Stimulated activated CD4-positive, alpha-beta T cell treated with anti-CD3 and anti-CD28 coated beads, TNF-alpha, amount 100 ng/mL, for 4 hours (primary cell): ENCODE results near the gene MTHFD1L.
"Not testable (repeated sequence)": the region's sequence is repeated elsewhere in the genome, so short reads cannot be mapped to it uniquely, and the experiment has no call there.

Experiments
- DNase-seq, 3 experiments: peaks; one replicate each; pipeline ENCODE4 v3.0.0-alpha.2; 2020; ENCODE audit warnings: low read depth in 3 of 3

The MTHFD1L gene

GRCh38 chr6:151015101-151015700, 149.7 kb downstream of the MTHFD1L start:
- no peak for DNase-seq

- DNase-seq, result no peak
Observed at GRCh38 chr6:151016107-151016506, 150.6 kb downstream of the MTHFD1L start.

DNA sequence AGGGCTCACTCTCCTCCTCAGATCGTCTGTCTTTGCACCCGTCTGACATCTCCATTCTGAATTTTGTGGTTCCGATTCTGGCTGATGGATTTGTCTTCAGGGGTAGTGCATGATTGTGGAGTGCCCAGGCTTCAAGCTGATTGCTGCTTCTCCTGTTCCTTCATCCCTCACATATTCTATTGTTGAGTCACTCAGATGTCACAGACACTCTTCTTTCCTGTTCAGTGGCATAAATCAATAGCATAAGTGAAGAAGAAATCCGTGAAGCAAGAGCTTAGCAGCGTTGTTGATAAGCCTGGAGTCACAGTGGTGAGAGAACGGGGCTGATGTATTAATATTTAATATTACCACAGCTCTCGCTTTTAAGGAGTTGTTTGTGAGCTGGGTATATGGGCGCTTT, 152.5 kb downstream of the MTHFD1L start:
- DNase-seq, result no peak

DNA sequence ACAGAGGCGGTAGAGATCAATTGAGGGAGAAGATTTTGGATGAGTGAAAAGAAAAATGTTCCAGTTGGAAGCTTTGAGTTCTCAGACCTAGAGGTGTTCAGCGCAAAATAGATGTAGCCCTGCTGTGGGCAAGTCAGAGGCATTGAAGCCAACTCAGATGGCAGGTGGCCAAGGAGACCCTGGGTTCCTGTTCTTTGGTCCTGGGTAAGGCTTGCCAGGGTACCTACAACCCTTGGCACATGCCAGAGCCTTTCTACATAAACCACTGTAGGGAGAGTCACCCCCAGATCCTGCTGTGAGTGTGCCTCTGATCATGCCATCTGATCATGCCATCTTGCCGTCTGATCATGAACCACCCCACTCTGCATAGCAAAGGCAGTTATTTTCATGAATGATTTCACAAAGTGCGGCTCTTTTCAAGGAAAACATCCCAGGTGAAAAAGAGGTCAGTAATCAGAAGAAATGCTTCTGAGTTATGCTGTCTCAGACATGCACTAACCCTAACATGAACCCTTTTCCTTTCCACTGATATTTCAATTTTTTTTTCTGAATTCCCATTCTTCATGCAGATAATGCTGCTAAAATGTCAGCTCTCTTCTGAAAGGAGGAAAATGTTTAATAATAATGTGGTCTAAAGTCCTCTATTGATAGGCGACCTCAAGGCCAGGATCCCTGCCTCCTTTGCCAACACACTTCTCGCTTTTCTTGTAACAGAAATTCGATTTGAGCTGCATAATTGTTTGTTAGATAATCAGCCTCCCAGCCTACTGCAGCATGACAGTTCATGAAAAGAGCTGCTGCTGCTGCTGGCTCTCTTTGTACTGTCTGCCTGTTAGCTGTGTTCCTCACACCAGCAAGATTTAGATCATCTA, 153.6 kb downstream of the MTHFD1L start:
- DNase-seq, result no peak

GRCh38 chr6:151021896-151022295, 156.4 kb downstream of the MTHFD1L start:
- DNase-seq, result no peak

DNA sequence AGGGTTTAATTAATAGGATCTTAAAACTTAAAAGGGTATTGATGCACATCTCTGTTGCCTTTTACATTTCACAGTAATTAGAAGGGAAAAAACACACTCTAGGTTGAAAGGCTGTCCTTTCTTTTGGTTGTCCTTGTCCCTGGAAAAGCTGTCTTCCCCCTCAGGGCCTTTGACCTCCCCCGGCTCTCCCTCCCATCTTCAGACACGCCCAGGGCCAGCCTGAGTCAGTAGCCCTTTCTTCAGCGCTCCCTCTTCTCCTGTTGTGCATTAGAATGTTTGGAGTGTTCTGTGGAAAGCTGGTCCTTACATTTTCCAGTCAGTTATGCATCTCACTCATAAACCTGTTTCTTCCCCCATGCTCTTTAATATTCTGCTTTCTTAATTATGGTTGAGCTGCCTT, 157.0 kb downstream of the MTHFD1L start:
- no peak for DNase-seq

DNA sequence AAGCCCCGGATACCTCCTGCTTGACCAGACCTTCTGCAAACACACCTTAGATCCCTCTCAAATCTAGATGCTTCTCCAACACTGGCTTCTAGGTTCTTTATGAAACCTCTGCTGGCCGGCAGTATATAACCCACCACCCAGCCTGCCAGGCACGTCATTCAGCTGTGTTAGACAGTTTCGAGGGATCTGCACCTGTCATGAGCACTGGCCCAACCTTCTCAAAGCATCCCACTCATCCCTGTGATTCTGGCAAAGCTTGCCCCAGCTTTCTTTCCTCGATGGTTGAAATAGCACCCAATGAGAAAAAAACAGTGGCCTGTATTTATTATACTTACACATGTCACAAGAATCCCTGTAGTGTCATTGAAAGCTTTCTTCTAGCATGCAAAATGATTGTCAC, 157.8 kb downstream of the MTHFD1L start:
- no peak for DNase-seq

DNA sequence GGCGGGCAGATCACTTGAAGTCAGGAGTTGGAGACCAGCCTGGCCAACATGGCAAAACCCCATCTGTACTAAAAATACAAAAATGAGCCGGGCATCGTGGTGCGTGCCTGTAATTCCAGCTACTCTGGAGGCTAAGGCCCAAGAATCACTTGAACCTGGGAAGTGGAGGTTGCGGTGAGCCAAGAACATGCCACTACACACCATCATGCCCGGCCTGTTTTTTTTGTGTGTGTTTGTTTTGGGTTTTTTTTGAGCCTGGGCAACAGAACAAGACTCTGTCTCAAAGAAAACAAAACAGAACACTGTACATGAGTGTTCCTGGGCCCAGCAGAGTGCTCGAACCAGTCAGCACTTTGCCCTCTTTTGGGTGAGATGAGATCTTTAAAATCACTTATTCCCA, 159.1 kb downstream of the MTHFD1L start:
- no peak for DNase-seq

GRCh38 chr6:151025076-151025475, 159.6 kb downstream of the MTHFD1L start:
- DNase-seq, result no peak

GRCh38 chr6:151026041-151026663, 160.7 kb downstream of the MTHFD1L start:
- no peak for DNase-seq

DNA sequence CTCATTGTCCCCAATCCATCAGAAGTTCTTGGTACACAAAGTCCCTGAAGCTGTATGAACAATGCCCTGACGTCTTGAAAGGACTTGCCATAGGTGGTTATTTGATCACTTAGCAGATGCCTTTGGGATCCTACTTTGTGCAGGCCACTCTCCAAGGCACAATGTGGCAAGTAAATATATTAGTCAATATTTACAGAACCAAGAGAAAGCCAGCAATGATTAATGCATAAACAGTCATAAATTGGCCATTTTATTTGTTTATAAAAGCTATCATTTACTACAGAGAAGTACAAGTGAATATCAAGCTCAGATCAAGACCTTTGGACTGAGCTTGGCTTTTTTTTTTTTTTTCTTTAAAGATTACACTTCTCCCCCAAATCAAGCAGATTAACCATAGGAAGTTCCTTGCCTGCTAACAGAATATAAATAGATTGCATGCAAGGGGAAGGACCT, 161.8 kb downstream of the MTHFD1L start:
- no peak for DNase-seq

DNA sequence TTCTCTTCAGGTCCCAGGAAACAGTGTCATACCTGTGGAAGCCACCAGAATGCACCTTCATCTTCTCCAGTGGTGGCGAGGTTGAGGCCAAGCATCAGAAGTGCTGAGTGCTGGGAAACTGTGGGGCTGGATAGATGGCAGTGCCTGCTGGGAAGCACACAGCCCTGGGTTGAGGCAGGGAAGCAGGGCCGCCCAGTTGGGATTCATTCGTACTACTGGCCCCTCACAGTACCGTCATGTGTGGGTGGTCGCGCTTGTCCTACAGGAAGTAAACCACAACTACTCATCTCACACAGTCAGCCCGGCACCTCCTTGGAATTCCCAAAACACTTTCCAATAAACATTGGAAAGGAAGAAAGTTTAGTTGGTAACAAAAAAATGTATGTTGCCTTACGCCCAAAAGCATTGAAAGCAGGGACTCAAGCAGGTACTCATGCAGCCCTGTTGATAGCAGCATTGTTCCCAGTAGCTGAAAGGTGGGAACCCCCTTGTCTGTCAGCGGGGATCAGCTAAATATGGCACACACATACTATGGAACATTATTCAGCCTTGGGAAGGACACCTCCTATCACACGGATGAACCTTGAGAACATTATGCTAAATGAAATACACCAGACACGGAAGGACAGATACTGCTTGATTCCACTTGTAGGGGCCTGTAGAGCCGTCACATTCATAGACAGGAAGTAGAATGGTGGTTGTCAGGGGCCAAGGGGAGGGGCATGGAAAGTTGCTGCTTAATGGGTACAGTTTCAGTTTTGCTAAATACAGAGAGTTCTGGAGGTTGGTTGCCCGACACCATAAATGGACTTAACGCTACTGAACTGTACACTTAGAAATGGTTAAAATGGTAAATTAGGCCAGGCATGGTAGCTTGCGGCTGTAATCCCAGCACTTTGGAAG, 162.7 kb downstream of the MTHFD1L start:
- no peak for DNase-seq

- no peak for DNase-seq
Observed at GRCh38 chr6:151029970-151030369, 164.5 kb downstream of the MTHFD1L start.

DNA sequence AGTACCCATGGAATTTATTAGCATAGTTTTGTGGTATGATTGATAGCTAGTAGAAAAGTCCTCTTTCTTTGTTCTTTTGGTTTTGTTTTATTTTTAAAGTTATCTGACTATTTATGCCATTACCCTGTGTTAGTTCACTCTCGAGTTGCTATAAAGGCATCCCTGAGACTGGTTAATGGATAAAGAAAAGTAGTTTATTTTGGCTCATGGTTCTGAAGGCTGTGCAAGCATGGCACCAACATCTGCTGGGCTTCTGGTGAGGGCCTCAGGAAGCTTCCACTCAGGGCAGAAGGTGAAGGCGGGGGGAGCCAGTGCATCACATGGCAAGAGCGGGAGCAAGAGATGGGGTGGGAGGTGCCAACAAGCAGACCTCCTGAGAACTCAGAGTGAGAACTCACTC, 166.5 kb downstream of the MTHFD1L start:
- DNase-seq, result no peak

DNA sequence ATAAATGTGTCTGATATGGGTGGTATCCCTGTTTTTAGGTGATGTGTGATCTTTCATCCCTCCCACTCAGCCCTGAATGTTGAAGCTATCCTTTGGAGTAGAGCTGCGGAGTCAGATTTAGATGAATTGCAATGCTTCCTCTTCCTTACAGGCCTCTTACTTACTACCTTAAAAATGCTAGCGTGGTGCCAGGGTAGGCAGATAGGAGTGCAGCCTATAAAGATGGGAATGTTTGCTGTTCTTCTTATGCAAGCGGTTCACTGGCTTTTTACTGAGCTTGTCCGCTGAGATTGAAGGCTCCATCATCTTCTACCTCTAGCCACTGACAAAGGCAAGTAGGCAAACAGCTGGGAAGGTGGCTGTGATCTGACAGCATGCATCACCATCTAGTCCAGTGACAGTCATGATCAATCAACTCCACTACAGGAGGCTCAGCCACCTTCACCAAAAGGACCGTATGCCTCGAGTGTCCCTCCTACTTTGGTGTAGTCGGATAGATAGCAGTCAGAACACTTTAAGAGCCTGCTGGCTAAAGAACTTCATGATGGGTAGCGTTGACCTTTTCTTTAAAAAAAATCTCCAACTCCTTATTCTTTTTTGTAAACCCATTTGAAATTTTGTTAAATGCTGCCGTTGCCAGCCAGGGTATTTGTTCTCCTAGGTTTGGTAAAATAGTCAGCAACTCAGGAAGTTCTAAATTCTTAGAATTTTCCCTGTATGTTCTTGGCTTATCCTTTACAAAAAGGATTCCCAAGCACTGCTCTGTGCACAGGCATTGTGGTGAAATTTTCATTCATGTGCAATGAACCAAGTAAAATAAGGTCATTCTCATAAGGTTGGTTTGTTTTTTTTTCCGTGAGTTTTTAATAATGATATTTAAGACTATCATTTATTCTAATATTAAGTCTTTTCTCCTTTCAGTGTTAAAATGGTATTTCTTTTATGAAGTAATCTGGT, 169.6 kb downstream of the MTHFD1L start:
- DNase-seq, result no peak

DNA sequence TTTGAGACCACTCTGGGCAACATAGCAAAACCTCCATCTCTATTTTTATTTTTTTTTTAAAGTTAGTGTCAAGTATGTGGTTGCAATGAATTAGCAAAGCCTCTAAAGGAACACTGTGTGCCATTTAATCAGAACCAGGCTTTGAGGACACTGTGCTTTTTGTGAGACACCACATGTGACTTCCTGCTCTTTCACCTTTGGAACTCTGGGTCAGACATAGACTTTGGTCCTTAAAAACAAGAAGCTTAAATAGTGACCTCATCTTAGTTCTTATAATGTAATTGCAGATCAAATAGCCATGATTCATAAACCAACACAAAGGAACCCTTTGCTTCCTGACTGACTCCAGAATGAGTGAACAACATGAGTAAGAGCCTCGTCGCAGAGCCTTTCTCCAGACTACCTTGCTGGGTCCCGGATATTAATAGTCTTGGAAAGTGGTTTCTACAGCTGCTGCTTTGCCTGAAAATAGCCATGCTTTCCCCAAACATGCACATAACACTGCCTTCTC, 170.8 kb downstream of the MTHFD1L start:
- DNase-seq, result not testable (repeated sequence)

GRCh38 chr6:151036869-151037680, 171.6 kb downstream of the MTHFD1L start:
- DNase-seq, result no peak

DNA sequence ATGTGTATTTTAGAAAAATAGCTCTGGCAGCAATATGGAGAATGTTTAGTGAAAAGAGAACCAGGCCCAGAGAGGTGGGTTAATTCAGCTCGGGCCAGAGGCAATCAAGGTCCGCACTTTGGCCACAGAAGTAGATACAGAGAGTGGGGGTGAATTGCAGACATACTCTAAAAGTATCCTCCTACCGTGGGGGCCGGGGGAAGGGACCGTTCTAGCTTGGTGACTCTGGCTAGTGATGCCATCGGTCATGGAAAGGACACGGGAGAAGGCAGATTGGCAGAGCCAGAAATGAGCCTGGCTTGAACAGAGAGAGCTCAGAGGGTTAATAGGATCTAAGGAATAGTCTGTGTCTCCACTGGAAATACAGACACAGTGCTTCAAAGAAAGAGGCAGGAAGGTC, 173.1 kb downstream of the MTHFD1L start:
- DNase-seq, result no peak

GRCh38 chr6:151040888-151041521, 175.5 kb downstream of the MTHFD1L start:
- not testable (repeated sequence) for DNase-seq
